Measurements from ENCODE around the gene INIP.

DNA sequence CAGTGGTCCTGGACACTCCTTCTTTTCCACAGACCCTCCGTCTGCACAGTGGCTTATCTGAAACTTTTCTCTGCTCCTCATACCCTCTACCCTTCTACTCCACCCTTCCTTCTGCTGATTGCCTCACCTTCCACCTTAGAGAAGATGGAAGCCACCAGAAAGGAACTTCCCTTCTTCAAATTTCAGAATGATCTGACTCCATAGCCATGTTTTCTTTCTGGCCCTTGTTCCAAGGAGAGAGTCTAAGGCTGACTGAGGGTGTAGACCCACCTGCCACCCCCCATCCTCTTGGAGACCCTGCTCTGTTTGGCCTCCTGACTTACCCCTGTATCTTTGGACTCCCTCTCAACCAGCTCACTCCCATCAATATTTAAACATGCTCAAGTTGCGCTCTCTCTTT, 40.0 kb upstream of the INIP start:
- no peak for TF ChIP-seq CTCF (IDR thresholded peaks at IDR 0.05)
- TF ChIP-seq POLR2A (IDR thresholded peaks at IDR 0.05): no peak
- TF ChIP-seq POLR2AphosphoS5 (IDR thresholded peaks at IDR 0.05; ENCODE audit: insufficient read depth in 1 of 2, low read depth in 1 of 2): no peak

Data from vagina (tissue), 2 donors.